Activated CD4-positive, CD25-positive, alpha-beta regulatory T cell (primary cell): Measurements from ENCODE around the gene UBAP2L.
"Not testable (repeated sequence)": the region's sequence is repeated elsewhere in the genome, so short reads cannot be mapped to it uniquely, and the experiment has no call there.

Experiments used
- DNase-seq, 4 experiments: peaks; one replicate each; lab custom pipeline; 2025; lab: John Stamatoyannopoulos, UW

Gene UBAP2L

DNA sequence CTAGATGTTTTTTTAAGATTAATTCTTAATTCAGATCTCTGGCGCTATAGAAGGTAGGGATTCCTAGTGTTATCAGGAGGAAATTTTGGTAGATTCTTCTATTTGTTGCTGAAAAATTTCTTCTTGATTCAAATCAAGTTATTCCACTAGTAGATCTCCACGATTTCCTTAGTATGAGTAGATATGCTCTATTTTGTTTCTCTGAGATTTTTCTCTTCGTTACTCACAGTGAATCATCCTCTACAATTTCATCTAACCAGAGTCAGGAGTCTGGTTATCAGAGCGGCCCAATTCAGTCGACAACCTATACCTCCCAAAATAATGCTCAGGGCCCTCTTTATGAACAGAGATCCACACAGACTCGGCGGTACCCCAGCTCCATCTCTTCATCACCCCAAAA is 32.9 kb downstream of the UBAP2L start:
- no peak for DNase-seq

DNA sequence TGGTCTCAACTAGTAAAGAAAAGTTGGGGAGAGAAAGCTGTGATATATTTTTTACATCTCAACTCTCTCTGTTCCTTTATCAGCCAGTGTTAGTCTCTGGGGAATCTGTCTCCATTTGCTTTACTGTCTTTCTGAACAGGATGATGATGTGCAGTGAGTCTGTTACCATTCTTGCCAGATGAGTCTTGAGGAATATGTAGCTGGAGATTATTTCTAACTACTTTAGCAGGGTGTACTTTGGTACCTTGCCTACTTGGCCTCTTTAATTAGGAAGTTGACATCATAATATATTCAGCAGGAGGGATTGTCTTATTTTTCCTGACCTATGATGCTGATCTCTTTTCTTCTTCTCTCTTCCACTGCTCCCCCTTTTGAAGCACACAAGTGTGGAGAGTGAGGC is 35.9 kb downstream of the UBAP2L start:
- no peak for DNase-seq

DNA sequence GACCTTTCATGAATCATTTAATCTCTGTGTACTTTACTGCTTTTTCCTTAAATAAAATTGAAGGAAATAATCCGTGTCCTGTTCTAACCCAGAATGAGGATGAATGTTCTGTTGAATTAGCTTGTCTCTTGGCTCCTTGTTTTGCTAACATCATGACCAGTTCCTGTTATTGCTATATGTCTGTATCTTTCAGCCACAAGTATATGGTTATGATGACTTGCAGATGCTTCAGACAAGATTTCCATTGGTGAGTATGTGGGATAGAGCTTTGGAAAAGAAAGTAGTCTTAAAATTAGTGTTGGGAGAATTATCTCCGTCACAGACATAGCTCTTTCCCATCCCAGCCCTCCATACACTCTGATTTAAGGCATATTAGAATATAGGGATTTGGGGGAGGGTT is 38.0 kb downstream of the UBAP2L start:
- no peak for DNase-seq

DNA sequence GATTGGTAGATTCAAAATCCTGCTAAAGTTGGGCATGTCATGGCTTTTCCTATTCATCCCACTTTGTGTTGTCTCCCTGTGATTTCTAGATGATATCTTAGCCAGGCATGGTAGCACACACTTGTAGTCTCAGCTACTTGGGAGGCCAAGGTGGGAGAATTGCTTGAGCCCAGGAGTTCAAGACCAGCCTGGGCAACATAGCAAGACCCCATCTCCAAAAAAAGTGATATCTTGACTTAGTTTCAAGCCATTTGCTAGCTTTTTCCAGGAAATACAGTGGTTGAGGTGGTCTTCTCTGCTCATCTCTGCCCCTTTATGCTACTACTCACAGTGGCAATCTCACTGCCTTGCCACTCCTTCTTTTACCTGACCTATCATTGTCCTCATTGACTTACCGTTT is 39.4 kb downstream of the UBAP2L start:
- DNase-seq = no peak

- DNase-seq = no peak
Observed at GRCh38 chr1:154263465-154264332, 42.9 kb downstream of the UBAP2L start.

GRCh38 chr1:154264454-154264853 is 43.7 kb downstream of the UBAP2L start:
- DNase-seq = no peak

DNA sequence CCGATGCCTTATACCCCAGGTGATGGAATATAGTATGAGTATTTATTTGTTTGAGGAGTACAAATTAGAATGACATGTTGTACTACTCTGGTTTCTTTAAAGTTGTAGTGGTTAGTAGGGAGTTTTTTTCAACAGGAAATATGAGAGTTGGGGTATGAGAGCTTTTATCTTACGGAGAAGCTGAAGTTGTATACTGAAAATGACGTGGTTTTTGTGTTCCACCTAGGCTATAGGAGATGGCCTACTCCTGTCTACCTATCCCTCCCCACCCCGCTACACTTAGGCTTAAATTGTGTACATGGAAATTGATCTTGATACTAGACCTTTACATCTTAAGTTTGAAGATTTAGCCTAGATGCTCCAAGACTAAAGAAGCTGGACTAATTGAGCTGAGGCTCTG is 44.8 kb downstream of the UBAP2L start:
- DNase-seq = no peak

DNA sequence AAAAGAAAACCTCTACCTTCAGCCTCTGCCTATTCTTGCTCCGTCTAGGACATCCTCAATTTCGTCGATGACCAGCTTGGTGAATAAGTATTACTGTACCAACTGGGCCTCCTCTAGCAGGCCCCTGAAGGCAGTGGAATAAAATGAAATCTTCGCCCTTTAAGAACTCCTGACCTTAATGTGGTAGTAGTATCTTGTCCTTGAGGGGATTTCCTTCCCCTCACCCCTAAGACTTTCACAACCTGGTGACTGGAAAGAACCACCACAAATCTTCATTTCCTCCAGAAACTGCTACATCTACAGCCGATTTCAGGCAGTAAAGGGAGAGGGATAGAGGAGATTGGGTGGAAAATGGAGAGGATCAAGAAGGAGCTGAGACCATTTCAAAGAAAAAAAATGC is 50.1 kb downstream of the UBAP2L start:
- DNase-seq = no peak

DNA sequence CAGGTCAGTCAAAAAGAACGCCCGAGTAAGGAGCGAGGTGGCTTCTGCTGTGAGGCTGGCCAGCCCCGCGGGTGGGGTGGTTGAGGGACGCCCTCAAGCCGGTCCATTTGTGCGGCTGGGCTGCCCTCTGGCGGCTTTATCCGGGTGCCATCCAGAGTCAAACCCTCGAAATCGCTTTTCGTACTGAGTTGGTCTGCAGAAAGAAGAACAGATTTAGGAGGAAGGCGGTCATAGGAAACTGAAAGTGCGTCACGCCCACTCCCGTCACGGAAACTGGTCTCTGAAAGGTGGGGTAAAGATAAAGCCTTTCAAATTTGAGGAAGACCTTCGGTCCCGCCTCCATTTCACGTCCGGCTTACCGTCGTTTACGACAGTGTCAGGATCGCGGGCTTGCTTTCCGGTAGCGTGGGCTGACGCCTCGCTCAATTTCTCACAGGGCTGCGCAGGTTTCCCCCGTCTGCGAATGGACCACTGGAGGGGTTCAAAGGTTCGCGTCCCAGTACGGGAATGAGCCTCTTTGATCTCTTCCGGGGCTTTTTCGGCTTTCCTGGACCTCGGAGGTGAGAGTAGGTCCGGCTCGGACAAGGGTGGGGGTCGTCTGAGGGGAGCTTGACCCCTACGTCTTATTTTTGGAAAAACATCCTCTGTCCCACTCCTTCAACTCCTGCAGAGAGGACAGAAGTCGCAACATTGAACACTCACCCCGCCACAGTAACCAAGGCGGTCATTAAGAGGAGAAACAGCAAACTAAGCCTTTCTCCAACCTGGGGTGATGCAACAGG is 51.7 kb downstream of the UBAP2L start, which contains the start of gene HAX1:
Gene HAX1, plus strand, starts transcription at position 413 of the 782 bp plus-strand sequence. Its CDS starts 95 bp downstream, at position 508.
- DNase-seq = peak; percentile 85 to 92 (median 90)

DNA sequence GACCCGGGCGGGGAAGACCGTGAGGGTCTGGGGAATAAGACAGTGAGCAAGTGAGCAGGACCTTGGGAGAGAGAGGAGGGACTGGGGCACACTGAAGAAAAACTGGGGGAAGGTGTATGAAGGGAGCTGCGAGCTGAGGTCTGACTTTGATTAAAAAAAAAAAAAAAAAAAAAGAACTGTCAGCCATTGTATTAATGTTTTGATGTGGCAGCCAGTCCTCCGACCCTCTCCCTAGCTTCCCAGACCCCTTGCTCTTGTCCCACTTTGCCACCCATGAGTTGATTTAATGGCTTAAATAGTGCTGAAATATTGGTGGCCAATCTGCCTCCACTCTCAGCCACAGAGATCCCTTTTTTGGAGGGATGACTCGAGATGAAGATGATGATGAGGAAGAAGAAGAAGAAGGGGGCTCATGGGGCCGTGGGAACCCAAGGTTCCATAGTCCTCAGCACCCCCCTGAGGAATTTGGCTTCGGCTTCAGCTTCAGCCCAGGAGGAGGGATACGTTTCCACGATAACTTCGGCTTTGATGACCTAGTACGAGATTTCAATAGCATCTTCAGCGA is 52.3 kb downstream of the UBAP2L start:
- no peak for DNase-seq

DNA sequence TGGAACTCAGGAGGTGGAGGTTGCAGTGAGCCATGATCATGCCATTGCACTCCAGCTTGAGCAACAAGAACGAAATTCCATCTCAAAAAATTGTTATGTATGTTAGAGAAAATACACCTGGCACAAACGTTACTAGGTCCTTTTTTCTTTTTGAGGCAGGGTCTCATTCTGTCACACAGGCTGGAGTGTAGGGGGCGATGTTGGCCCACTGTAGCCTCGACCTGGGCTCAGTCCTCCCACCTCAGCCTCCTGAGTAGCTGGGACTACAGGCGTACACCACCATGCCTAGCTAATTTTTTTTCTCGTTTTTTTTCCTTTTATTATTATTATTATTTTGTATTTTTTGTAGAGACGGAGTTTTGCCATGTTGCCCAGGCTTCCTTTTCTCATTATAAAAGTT is 56.0 kb downstream of the UBAP2L start:
- peak in 1 of 4 experiments; percentile 7 for DNase-seq

GRCh38 chr1:154287591-154287990 is 66.8 kb downstream of the UBAP2L start:
- DNase-seq = not testable (repeated sequence)

GRCh38 chr1:154288661-154289060 is 67.9 kb downstream of the UBAP2L start:
- DNase-seq = no peak

- DNase-seq = no peak
Observed at GRCh38 chr1:154290921-154291320, 70.2 kb downstream of the UBAP2L start.

GRCh38 chr1:154295408-154296235 is 74.9 kb downstream of the UBAP2L start:
- DNase-seq = no peak

DNA sequence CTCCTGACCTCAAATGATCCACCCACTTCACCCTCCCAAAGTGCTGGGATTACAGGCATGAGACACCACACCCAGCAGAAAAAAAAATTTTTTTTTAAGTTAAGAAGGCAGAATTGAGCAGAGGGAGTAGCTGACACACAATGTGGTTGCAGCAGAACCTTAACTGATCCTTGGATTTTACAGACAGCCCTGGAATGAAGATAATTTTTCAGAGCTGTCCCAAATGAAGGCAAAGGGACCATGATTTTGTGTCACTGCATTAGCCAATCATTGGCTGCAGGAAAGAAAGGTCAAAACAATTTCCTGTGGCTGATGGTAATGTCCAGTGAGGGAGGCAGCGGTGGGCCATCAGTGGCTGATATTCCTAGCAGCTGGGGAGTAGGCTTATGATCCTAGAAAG is 80.8 kb downstream of the UBAP2L start:
- no peak for DNase-seq

GRCh38 chr1:154304664-154305337 is 84.0 kb downstream of the UBAP2L start:
- DNase-seq = no peak

DNA sequence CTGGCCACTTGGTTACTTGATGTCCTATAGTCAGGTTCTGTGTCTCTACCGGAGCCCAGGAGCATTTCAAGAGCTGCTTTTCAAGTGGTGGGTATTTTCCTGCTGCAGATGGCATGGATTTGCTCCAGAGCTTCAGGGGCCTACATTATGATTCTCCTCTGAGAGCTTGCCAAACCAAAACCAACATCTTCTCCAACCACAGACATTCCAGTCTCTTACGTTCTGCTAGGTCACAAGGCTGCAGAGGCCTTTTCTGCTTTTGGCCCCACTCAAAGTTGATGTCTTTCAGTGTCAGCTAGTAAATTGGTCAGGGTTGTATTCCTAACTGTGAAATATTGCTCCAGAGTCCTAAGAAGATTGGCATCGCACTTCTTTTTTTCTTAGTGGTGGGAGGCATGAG is 85.4 kb downstream of the UBAP2L start:
- DNase-seq = no peak

DNA sequence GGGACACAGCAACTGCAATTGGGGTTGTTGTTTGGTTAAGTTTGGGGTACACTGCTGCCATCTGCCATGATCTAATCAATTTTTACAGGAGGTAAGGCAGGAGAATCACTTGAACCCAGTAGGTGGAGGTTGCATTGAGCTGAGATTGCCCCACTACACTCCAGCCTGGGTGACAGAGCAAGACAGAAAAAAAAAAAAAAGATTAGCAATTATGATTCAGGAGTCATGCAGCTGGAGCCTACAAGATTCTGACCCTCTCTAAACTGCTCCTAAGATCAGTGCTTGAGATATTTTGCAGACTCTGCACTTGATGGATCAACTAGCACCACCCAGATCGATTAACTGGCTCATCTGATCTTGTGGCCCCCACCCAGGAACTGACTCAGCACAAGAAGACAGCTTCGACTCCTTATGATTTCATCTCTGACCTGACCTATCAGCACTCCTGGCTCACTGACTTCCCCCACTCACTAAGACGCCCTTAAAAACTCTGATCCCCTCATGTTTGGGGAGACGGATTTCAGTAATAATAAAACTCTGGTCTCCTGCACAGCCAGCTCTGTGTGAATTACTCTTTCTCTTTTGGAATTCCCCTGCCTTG is 87.0 kb downstream of the UBAP2L start:
- DNase-seq = not testable (repeated sequence)

GRCh38 chr1:154309136-154309535 is 88.4 kb downstream of the UBAP2L start:
- DNase-seq = not testable (repeated sequence)
